Measurements from ENCODE around the gene CCDC93.

The CCDC93 gene

DNA sequence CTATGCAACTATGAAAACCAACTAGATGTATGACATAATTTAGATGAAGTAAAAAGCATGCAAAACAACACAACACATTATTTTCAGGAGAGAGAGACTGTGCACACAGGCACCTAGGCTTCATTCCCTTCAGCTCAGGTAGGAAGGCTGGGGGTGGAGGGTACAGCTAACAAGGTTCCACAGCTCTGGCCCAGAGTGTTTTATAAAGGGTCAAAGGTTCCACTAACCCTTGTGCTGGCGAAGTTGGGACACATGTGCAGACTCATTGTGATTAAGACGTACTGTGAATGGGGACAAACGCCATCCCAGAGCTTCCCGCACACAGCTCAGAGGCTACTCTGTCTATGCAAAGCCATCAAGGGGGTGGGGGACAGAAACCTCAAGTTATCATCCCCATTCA lies 19.1 kb downstream of the CCDC93 start:
- ChIA-PET CTCF (interaction anchor here (1.6 kb wide), 1 partner anchor 180 kb away, joined by 6 read pairs; the partner anchor contains the start of gene DDX18), POLR2A (no interaction called here)
- peaks cover 26 to 86% of the 10 kb centered on the region in 2 experiments for H3K36me3 ChIP-seq (ENCODE audit: control insufficient read depth in 2 of 2, insufficient read depth in 1 of 2, low read length in 2 of 2)

DNA sequence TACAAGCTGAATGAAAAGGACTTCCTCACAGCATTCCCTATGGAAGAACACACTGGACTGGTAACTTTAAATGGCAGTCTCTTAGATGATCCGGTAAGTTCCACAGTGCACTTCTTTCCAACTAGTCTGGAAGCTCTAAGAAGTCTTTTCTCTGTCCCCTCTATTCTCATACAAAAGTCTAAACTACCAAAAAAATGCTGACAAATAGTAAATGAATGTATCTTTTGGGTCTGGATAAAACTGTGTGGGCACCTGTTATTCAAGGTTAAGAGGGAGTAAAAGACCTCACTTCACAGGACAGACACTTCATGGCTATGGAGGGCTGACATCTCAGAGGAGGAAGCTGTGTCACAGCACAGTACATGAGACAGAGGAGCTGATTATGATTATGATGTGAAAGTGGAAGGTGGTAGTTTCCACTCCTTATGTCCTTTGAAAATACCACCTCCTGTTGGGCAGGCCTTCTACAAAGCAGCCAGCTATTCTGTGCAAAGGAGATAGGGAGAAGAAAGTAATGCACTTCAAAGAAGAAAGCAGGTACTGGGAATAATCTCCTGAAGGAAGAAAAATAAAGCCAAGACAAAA lies 23.9 kb downstream of the CCDC93 start:
- H3K27ac ChIP-seq (ENCODE audit: extremely low read depth, low read depth, low read length): no peak overlapping the region
- no peaks in the 10 kb centered on the region for H3K9me3 ChIP-seq (ENCODE audit: control insufficient read depth, insufficient read depth, low read depth, low read length)
- H3K4me3 ChIP-seq (ENCODE audit: low read depth, low read length): no peak overlapping the region
- peaks cover 21 to 76% of the 10 kb centered on the region in 2 experiments for H3K36me3 ChIP-seq (ENCODE audit: control insufficient read depth in 2 of 2, insufficient read depth in 1 of 2, low read length in 2 of 2)
- ChIA-PET CTCF (interaction anchor here (0.6 to 8.6 kb wide), 4 partner anchors 9 to 172 kb away, joined by 3 to 68 read pairs (median 3); no protein-coding TSS in a partner anchor), POLR2A (no interaction called here)
- H3K4me1 ChIP-seq (ENCODE audit: control insufficient read depth, insufficient read depth, low read length): no peaks in the 10 kb centered on the region
- TF ChIP-seq, protein P1, sequence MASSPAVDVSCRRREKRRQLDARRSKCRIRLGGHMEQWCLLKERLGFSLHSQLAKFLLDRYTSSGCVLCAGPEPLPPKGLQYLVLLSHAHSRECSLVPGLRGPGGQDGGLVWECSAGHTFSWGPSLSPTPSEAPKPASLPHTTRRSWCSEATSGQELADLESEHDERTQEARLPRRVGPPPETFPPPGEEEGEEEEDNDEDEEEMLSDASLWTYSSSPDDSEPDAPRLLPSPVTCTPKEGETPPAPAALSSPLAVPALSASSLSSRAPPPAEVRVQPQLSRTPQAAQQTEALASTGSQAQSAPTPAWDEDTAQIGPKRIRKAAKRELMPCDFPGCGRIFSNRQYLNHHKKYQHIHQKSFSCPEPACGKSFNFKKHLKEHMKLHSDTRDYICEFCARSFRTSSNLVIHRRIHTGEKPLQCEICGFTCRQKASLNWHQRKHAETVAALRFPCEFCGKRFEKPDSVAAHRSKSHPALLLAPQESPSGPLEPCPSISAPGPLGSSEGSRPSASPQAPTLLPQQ (tag by site-specific recombination; IDR thresholded peaks at IDR 0.05): no peak
- TF ChIP-seq SP3 (tag by site-specific recombination; IDR thresholded peaks at IDR 0.05) (no peak), ZNF354C (tag by site-specific recombination; IDR thresholded peaks at IDR 0.05; ENCODE audit: borderline replicate concordance, low read depth) (no peak), ZFP3 (tag by site-specific recombination; IDR thresholded peaks at IDR 0.05; ENCODE audit: low read depth) (no peak), ZNF2 (tag by site-specific recombination; IDR thresholded peaks at IDR 0.05) (no peak), ZNF548 (tag by site-specific recombination; IDR thresholded peaks at IDR 0.05) (no peak), ZNF423 (tag by site-specific recombination; IDR thresholded peaks at IDR 0.05) (no peak), GLI4 (tag by site-specific recombination; IDR thresholded peaks at IDR 0.05) (no peak), ZNF140 (tag by site-specific recombination; IDR thresholded peaks at IDR 0.05) (no peak), ZNF146 (tag by site-specific recombination; IDR thresholded peaks at IDR 0.05) (no peak)
- TF ChIP-seq, protein P2, sequence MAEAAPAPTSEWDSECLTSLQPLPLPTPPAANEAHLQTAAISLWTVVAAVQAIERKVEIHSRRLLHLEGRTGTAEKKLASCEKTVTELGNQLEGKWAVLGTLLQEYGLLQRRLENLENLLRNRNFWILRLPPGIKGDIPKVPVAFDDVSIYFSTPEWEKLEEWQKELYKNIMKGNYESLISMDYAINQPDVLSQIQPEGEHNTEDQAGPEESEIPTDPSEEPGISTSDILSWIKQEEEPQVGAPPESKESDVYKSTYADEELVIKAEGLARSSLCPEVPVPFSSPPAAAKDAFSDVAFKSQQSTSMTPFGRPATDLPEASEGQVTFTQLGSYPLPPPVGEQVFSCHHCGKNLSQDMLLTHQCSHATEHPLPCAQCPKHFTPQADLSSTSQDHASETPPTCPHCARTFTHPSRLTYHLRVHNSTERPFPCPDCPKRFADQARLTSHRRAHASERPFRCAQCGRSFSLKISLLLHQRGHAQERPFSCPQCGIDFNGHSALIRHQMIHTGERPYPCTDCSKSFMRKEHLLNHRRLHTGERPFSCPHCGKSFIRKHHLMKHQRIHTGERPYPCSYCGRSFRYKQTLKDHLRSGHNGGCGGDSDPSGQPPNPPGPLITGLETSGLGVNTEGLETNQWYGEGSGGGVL (tag by site-specific recombination; IDR thresholded peaks at IDR 0.05): no peak
- TF ChIP-seq, protein P3, sequence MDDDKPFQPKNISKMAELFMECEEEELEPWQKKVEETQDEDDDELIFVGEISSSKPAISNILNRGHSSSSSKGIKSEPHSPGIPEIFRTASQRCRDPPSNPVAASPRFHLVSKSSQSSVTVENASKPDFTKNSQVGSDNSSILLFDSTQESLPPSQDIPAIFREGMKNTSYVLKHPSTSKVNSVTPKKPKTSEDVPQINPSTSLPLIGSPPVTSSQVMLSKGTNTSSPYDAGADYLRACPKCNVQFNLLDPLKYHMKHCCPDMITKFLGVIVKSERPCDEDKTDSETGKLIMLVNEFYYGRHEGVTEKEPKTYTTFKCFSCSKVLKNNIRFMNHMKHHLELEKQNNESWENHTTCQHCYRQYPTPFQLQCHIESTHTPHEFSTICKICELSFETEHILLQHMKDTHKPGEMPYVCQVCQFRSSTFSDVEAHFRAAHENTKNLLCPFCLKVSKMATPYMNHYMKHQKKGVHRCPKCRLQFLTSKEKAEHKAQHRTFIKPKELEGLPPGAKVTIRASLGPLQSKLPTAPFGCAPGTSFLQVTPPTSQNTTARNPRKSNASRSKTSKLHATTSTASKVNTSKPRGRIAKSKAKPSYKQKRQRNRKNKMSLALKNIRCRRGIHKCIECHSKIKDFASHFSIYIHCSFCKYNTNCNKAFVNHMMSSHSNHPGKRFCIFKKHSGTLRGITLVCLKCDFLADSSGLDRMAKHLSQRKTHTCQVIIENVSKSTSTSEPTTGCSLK (tag by site-specific recombination; IDR thresholded peaks at IDR 0.05): no peak

More for the DNA sequence above, 19.1 kb downstream of the CCDC93 start:
- Histone ChIP-seq H3K9me3 (ENCODE audit: control insufficient read depth, insufficient read depth, low read depth, low read length) (no peaks in the 10 kb centered on the region), H3K4me3 (ENCODE audit: low read depth, low read length) (no peak overlapping the region), H3K27ac (ENCODE audit: extremely low read depth, low read depth, low read length) (no peak overlapping the region), H3K4me1 (ENCODE audit: control insufficient read depth, insufficient read depth, low read length) (no peaks in the 10 kb centered on the region)
- no peak for TF ChIP-seq ZNF311 (tag by site-specific recombination; IDR thresholded peaks at IDR 0.05; ENCODE audit: borderline replicate concordance)
- no peak for TF ChIP-seq ZNF19 (tag by site-specific recombination; IDR thresholded peaks at IDR 0.05; ENCODE audit: low read depth)
- TF ChIP-seq ZNF404 (tag by site-specific recombination; IDR thresholded peaks at IDR 0.05): no peak
- no peak for TF ChIP-seq ZNF830 (tag by site-specific recombination; IDR thresholded peaks at IDR 0.05; ENCODE audit: low read depth)
- no peak for TF ChIP-seq ZNF302 (tag by site-specific recombination; IDR thresholded peaks at IDR 0.05; ENCODE audit: low read depth)
- TF ChIP-seq ZNF660 (tag by site-specific recombination; IDR thresholded peaks at IDR 0.05): no peak
- no peak for TF ChIP-seq ZNF146 (tag by site-specific recombination; IDR thresholded peaks at IDR 0.05)
- TF ChIP-seq, protein P4, sequence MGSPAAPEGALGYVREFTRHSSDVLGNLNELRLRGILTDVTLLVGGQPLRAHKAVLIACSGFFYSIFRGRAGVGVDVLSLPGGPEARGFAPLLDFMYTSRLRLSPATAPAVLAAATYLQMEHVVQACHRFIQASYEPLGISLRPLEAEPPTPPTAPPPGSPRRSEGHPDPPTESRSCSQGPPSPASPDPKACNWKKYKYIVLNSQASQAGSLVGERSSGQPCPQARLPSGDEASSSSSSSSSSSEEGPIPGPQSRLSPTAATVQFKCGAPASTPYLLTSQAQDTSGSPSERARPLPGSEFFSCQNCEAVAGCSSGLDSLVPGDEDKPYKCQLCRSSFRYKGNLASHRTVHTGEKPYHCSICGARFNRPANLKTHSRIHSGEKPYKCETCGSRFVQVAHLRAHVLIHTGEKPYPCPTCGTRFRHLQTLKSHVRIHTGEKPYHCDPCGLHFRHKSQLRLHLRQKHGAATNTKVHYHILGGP (tag by site-specific recombination; IDR thresholded peaks at IDR 0.05): no peak
- TF ChIP-seq ZBTB48 (tag by site-specific recombination; IDR thresholded peaks at IDR 0.05): no peak
- no peak for TF ChIP-seq KLF1 (tag by site-specific recombination; IDR thresholded peaks at IDR 0.05)
- TF ChIP-seq ZNF521 (tag by site-specific recombination; IDR thresholded peaks at IDR 0.05): no peak
- TF ChIP-seq, protein P5, sequence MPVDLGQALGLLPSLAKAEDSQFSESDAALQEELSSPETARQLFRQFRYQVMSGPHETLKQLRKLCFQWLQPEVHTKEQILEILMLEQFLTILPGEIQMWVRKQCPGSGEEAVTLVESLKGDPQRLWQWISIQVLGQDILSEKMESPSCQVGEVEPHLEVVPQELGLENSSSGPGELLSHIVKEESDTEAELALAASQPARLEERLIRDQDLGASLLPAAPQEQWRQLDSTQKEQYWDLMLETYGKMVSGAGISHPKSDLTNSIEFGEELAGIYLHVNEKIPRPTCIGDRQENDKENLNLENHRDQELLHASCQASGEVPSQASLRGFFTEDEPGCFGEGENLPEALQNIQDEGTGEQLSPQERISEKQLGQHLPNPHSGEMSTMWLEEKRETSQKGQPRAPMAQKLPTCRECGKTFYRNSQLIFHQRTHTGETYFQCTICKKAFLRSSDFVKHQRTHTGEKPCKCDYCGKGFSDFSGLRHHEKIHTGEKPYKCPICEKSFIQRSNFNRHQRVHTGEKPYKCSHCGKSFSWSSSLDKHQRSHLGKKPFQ (tag by site-specific recombination; IDR thresholded peaks at IDR 0.05): no peak
- TF ChIP-seq, protein P6, sequence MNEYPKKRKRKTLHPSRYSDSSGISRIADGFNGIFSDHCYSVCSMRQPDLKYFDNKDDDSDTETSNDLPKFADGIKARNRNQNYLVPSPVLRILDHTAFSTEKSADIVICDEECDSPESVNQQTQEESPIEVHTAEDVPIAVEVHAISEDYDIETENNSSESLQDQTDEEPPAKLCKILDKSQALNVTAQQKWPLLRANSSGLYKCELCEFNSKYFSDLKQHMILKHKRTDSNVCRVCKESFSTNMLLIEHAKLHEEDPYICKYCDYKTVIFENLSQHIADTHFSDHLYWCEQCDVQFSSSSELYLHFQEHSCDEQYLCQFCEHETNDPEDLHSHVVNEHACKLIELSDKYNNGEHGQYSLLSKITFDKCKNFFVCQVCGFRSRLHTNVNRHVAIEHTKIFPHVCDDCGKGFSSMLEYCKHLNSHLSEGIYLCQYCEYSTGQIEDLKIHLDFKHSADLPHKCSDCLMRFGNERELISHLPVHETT (tag by site-specific recombination; IDR thresholded peaks at IDR 0.05): no peak
- TF ChIP-seq KLF16 (tag by site-specific recombination; IDR thresholded peaks at IDR 0.05): no peak
- TF ChIP-seq, protein P7, sequence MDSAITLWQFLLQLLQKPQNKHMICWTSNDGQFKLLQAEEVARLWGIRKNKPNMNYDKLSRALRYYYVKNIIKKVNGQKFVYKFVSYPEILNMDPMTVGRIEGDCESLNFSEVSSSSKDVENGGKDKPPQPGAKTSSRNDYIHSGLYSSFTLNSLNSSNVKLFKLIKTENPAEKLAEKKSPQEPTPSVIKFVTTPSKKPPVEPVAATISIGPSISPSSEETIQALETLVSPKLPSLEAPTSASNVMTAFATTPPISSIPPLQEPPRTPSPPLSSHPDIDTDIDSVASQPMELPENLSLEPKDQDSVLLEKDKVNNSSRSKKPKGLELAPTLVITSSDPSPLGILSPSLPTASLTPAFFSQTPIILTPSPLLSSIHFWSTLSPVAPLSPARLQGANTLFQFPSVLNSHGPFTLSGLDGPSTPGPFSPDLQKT (IDR thresholded peaks at IDR 0.05; ENCODE audit: borderline replicate concordance, low read depth, low read length): no peak
